ENCODE measurements around the gene ITIH3.

Gene ITIH3

DNA sequence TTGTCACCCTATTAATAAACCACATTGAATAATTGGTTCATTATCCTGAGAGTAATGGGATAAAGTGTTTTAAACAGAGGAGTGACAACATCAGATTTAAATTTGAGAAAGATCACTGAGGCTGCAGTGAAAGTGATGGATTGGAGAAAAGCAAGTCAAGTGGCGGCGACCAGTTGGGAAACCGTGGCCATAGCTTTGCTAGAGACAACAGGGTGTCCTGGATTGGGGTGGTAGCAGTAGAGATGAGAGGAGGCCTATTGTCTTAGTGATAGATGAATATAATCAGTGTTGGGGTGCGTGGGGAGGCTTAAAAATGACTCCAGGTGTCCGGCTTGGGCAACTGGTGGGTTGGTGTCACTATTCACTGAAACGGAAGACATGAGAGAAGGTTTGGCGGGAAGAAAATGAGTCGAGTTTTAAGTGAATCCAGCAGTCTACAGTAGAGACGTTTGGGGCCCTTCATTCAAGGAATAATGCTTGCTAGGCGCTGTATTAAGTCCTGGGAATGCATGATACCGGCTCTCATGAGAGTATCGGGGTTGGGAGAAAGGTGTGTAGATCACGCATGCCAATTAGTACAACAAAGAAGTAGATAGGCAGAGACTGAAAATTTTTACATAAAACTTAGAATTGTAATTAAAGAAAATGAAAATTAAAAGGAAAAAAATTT lies 24.7 kb upstream of the ITIH3 start:
- Histone ChIP-seq H3K9me3 (ENCODE audit: severe bottlenecking) (no peaks in the 10 kb centered on the region), H3K4me1 (ENCODE audit: insufficient read depth, poor library complexity, severe bottlenecking) (peaks cover 5% of the 10 kb centered on the region), H3K36me3 (ENCODE audit: low read depth) (peaks cover 23% of the 10 kb centered on the region), H3K27me3 (ENCODE audit: insufficient read depth, poor library complexity, severe bottlenecking) (no peaks in the 10 kb centered on the region), H3K4me3 (ENCODE audit: severe bottlenecking) (peak overlapping the region; percentile 81), H3K27ac (ENCODE audit: poor library complexity, severe bottlenecking) (peak overlapping the region; percentile 25)
- DNase-seq (ENCODE audit: low spot score) (no peak), ATAC-seq (ENCODE audit: low read depth) (no peak)
- TF ChIP-seq, protein P1, sequence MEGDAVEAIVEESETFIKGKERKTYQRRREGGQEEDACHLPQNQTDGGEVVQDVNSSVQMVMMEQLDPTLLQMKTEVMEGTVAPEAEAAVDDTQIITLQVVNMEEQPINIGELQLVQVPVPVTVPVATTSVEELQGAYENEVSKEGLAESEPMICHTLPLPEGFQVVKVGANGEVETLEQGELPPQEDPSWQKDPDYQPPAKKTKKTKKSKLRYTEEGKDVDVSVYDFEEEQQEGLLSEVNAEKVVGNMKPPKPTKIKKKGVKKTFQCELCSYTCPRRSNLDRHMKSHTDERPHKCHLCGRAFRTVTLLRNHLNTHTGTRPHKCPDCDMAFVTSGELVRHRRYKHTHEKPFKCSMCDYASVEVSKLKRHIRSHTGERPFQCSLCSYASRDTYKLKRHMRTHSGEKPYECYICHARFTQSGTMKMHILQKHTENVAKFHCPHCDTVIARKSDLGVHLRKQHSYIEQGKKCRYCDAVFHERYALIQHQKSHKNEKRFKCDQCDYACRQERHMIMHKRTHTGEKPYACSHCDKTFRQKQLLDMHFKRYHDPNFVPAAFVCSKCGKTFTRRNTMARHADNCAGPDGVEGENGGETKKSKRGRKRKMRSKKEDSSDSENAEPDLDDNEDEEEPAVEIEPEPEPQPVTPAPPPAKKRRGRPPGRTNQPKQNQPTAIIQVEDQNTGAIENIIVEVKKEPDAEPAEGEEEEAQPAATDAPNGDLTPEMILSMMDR (IDR thresholded peaks at IDR 0.05; ENCODE audit: poor library complexity, severe bottlenecking) = no peak

DNA sequence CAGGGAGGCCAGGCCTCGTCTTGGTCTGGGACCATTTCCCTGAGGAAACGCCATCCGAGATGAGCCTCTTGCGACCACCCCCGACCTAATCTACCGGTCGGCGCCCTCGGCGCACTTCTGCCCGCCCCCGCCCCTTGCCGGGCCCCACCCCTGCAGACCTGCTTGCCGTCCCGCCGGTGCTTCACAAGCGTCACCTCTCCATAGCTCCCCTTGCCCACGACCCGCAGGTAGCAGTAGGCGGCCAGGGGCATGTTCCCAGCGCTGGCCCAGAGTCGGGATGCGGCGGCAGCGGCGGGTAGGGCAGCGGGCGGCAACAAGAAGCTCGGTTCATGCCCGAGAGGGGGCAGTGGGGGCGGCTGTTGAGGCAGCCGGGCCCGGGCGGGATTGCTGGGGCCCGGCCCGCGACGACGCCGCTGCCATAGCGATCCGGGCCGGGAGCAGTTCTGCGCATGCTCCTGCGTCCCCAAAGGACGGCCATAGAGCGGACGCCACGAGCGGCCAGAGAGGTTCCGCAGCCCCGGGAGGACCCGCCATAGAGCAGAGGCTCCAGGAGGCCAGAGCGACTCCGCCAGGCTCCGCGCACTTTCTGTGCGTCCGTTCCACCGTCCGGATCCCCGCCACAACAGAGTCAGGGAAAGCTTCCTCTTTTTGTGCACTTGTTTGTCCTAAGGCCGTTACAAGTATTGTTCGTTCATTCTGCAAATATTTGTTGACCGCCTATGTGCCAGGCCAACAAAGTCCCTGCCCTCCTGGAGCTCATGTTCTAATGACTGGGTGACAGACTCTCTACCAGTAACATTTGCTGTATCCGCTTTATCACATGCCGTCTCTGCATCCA lies 23.9 kb upstream of the ITIH3 start, which contains the start of gene NEK4:
Gene NEK4 (minus strand): TSS at position 445 of the 838 bp plus-strand sequence. CDS start 194 bp downstream, at position 251.
- Histone ChIP-seq H3K27me3 (ENCODE audit: insufficient read depth, poor library complexity, severe bottlenecking) (no peaks in the 10 kb centered on the region), H3K4me3 (ENCODE audit: severe bottlenecking) (peak within 1 kb of the TSS; percentile 81), H3K36me3 (ENCODE audit: low read depth) (peaks cover 18% of the 10 kb centered on the region), H3K4me1 (ENCODE audit: insufficient read depth, poor library complexity, severe bottlenecking) (peaks cover 5% of the 10 kb centered on the region), H3K27ac (ENCODE audit: poor library complexity, severe bottlenecking) (peak within 1 kb of the TSS; percentile 25), H3K9me3 (ENCODE audit: severe bottlenecking) (no peaks in the 10 kb centered on the region)
- TF ChIP-seq, protein P1 (IDR thresholded peaks at IDR 0.05; ENCODE audit: poor library complexity, severe bottlenecking) = no peak
- DNase-seq (ENCODE audit: low spot score) = peak; percentile 93
- peak; percentile 98 for ATAC-seq (ENCODE audit: low read depth)

DNA sequence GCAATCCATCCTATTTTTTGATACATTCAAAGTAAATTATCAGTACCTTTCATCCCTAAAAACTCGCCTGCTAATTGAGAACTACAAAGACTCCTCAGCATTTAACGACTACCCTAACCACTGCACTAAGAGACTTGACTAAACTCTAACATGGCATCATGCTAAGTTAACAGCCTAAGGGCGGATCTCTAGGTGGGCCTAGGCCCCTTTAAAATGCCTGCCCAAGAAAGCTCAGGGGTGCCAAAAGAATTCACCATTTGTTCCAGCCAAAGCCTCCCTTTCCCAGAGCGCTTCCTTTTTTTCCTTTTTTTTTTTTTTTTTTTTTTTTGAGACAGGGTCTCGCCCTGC lies 23.3 kb upstream of the ITIH3 start:
- TF ChIP-seq, protein P1 (IDR thresholded peaks at IDR 0.05; ENCODE audit: poor library complexity, severe bottlenecking) = no peak
- Histone ChIP-seq H3K9me3 (ENCODE audit: severe bottlenecking) (no peaks in the 10 kb centered on the region), H3K27ac (ENCODE audit: poor library complexity, severe bottlenecking) (peak overlapping the region; percentile 25), H3K4me1 (ENCODE audit: insufficient read depth, poor library complexity, severe bottlenecking) (peaks cover 5% of the 10 kb centered on the region), H3K4me3 (ENCODE audit: severe bottlenecking) (peak overlapping the region; percentile 81), H3K36me3 (ENCODE audit: low read depth) (peaks cover 12% of the 10 kb centered on the region), H3K27me3 (ENCODE audit: insufficient read depth, poor library complexity, severe bottlenecking) (no peaks in the 10 kb centered on the region)
- ATAC-seq (ENCODE audit: low read depth) (no peak), DNase-seq (ENCODE audit: low spot score) (no peak)

DNA sequence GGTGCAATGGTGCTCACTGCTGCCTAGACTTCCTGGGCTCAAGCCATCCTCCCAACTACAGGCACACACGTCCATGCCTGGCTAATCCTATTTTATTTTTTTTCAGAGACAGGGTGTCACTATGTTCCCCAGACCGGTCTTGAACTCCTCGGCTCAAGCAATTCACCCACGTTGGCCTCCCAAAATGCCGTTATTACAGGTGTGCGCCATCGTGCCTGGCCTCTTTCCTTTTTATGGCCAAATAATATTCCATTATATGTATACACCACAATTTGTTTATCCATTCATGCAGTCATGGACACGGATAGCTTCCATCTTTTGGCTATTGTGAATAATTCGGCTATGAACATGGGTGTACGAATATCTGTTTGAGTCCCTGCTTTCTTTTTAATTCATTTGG lies 22.9 kb upstream of the ITIH3 start:
- Histone ChIP-seq H3K9me3 (ENCODE audit: severe bottlenecking) (no peaks in the 10 kb centered on the region), H3K27ac (ENCODE audit: poor library complexity, severe bottlenecking) (no peak overlapping the region), H3K27me3 (ENCODE audit: insufficient read depth, poor library complexity, severe bottlenecking) (no peaks in the 10 kb centered on the region), H3K36me3 (ENCODE audit: low read depth) (peaks cover 9% of the 10 kb centered on the region; the same call in 1 of the 2 replicates), H3K4me3 (ENCODE audit: severe bottlenecking) (no peak overlapping the region), H3K4me1 (ENCODE audit: insufficient read depth, poor library complexity, severe bottlenecking) (peaks cover 5% of the 10 kb centered on the region)
- no peak for DNase-seq (ENCODE audit: low spot score)
- TF ChIP-seq, protein P1 (IDR thresholded peaks at IDR 0.05; ENCODE audit: poor library complexity, severe bottlenecking) = no peak
- ATAC-seq (ENCODE audit: low read depth) = no peak
